Stimulated activated CD8-positive, alpha-beta memory T cell treated with anti-CD3 and anti-CD28 coated beads, Interleukin-12 subunit alpha, Interleukin-12 subunit beta, amount 100 ng/mL, for 4 hours (primary cell): ENCODE data around the gene CLDND2.
"Not testable (repeated sequence)": the region's sequence is repeated elsewhere in the genome, so short reads cannot be mapped to it uniquely, and the experiment has no call there.

ENCODE experiments used
- DNase-seq: peaks from one replicate; pipeline ENCODE4 v3.0.0-alpha.2; 2020; ENCODE audit warnings: low read depth

CLDND2 gene

GRCh38 chr19:51368366-51369282 is at the start of gene CLDND2:
Gene CLDND2 (minus strand): TSS chr19:51369003. CDS start chr19:51368577, 426 bp downstream.
- DNase-seq: no peak

- no peak for DNase-seq
Measured at GRCh38 chr19:51417810-51418157, 49.0 kb upstream of the CLDND2 start.

GRCh38 chr19:51417107-51417809 is 48.5 kb upstream of the CLDND2 start, which contains the start of gene SIGLEC10:
Gene SIGLEC10 (minus strand): TSS chr19:51417642. CDS start chr19:51417581, 61 bp downstream.
- DNase-seq: no peak

DNA sequence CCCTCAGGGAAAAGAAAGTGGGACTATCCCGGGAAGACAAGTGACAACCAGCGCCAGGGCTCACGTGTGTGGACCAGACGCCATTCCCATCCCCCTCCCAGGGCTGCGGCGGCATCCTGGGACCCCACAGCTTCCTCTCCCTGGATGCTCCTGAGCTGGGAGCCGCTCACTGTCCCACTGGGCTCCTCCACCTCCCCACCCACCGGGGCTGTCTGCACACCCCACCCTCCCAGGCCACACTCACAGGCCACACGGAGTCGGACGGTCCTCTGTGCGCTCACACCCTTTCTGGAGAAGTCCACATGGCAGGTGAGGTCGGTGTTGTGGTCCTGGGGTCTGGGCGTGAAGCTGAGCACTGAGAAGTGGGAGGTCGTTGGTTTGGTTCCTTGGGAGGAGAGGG is 47.6 kb upstream of the CLDND2 start:
- not testable (repeated sequence) for DNase-seq

DNA sequence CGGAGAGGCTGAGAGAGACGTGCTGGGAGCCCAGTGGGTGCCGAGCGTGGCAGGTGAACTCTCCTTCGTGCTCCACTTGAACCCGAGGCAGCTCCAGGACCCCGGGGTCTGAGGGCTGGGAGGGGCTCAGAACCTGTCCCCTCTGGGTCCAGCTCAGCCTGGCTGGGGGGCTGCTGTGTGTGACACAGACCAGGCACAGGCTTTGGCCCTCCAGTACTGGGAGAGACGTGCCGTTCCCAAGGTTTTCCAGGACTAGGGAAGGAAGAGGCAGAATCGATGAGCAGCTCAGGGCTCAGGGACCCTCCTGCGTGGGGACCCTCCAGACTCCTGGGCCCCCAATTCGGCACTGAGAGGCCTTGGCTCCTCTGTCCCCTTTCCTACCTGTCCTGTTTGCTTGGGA is 46.4 kb upstream of the CLDND2 start:
- DNase-seq: no peak

GRCh38 chr19:51410950-51411748 is 42.3 kb upstream of the CLDND2 start:
- DNase-seq: no peak

- DNase-seq: no peak
Measured at GRCh38 chr19:51407511-51408131, 38.8 kb upstream of the CLDND2 start.

DNA sequence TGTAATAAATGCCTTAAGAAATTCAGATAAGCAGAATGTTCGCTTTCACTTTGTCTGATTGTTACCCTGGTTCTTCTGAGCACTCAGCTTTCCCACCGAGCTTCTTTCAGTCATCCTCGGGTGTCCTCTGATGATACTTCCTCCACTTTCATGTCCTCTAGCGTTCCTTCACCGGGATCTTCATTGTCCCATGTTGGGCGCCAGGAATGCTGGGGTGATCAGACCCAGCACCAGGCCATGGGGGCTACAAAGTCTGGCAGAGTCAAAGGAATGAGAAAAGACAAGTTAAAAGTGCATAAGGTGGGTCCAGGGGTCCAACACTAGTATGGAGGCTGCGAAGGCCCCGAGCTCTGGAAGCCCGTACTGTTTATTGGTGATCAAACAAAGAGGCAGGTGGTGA is 33.3 kb upstream of the CLDND2 start:
- DNase-seq: no peak

GRCh38 chr19:51399936-51400335 is 31.1 kb upstream of the CLDND2 start:
- not testable (repeated sequence) for DNase-seq

DNA sequence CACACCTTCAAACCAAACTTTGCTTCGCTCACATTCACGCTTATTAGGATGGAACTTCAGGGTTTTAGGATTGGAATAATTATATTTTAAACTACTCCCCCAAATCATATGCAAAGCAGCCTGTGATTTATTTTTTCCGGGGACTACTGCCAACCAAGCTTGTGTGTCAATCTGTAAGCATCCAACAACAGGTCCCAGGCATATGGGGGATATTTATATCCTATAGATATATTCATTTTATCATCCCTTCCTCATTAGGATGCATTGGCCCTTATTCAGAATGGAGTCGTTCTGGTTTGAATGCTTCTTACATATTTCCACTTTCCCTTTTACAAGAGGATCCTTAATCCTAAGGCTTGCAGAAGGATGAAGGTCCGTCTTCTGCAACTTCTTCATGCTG is 30.4 kb upstream of the CLDND2 start:
- no peak for DNase-seq

- DNase-seq: no peak
Measured at GRCh38 chr19:51398096-51398704, 29.4 kb upstream of the CLDND2 start.

DNA sequence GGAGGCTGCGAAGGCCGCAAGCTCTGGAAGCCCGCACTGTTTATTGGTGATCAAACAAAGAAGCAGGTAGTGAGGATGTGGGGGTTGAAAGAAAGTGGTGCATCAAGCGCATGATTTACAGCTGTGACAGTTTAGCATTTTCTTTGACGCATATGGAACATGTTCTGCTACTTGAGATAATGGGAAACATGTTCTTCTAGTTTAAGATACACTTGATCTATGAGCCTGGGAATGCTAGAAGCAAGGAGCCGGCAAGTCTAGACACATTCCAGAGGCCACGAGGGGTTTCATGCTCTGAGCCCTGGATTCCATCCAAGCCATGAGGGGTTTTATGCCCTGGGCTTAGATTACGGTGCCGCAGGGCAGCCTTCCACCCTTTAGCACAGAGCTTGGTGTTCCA is 28.6 kb upstream of the CLDND2 start:
- not testable (repeated sequence) for DNase-seq

GRCh38 chr19:51396175-51396574 is 27.4 kb upstream of the CLDND2 start:
- no peak for DNase-seq

DNA sequence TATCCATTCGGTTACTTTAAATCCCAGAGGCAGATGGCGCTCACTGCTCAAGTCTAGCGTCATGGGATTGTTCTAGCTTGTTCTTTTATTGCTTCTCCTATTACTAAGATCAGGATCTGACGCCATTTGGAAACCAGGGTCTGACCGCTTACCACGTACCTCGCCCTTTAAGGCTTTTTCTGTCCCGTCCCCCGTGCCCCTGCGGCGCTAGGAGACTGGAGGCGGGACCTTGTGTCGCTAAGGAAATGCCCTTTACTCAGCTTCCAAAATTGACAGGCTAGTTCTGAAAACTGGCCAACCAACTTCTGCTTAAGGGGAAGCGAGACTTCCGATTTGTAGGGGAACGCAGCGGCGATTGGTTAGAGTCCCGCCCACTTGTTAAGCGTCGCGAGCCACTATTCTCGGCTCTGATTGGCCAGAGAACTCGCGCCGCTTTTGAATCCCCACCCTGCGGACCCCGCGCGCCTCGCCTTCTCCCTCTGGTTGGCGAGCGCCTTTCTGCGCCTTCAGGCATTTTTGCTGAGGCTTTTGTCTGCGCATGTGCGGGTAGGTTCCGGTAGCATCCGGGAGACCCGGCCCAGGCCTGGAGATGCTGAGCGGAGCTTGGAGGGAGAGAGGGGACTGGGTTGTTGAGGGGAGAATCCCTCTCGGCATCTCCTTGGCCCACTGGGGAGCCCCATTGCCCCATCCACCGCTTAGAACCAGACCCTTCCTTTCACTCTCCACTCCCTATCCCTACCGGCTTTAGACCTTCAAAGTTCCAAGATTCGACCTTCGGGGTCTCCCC is 25.4 kb upstream of the CLDND2 start:
- peak; percentile 74 for DNase-seq

GRCh38 chr19:51392701-51393100 is 23.9 kb upstream of the CLDND2 start:
- no peak for DNase-seq

DNA sequence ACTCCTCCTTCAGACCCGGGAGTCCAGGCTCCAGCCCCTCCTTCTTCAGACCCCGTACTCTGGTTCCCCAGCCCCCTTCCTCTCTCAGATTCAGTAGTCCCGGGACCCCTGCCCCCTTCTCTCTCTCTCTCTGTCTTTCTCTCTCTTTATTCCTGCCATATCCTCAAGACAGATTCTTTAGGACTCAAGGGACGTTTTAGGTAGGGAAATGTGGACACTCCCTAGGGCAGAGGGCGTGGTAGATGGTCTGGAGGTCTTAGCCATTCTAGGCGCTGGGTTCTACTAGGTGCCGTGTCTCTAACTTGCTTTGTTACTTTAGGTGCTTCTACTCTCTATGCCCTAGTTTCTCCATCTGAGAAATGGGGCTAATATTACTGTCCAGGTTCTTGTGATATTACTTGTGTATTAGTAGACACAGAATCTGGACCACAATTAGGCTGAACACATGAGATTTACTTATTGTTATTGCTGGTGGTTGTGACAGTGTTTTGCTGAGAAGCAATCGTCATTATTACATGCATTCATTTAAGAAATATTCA is 22.3 kb upstream of the CLDND2 start:
- DNase-seq: no peak

GRCh38 chr19:51389143-51389542 is 20.3 kb upstream of the CLDND2 start:
- DNase-seq: no peak

DNA sequence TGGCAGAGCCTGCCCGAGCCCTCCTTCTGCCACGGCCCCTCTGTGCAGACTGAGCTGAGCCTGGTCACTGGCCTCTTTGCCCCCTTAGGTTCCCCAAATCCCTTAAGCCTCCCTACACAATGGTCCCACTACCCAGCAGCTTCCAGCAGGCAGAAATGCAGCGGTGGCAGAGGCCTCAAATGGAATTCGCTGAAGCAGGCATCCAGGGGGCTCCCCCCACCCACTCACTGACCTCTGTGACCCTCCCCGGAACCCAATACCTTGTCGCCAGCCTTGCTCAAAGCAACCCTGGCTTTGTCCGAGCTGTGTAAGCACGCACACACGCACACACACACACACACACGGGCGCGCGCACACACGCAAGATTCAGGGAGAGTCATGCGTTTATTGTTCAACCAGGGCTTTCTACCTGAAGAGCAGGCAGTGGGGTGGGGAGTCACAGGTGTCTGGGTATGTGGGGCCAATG is 19.2 kb upstream of the CLDND2 start, which contains the start of gene LIM2:
Gene LIM2, minus strand, starts transcription at position 51 of the 466 bp plus-strand sequence. CDS start 531 bp downstream, outside the sequence.
- no peak for DNase-seq

GRCh38 chr19:51386882-51387520 is 18.2 kb upstream of the CLDND2 start:
- no peak for DNase-seq

GRCh38 chr19:51382004-51382403 is 13.2 kb upstream of the CLDND2 start:
- no peak for DNase-seq
